HG02840 (cell line): Measurements from ENCODE around the gene FMR1.

ENCODE experiments used
- ATAC-seq: cut with Tn5 transposase; IDR thresholded peaks from one replicate; pipeline ENCODE4 v1.9.1; 2021; ENCODE audit warnings: mild to moderate bottlenecking, moderate library complexity, moderate number of reproducible peaks; ENCODE audit not compliant: unreplicated experiment, low FRiP score

Gene FMR1

DNA sequence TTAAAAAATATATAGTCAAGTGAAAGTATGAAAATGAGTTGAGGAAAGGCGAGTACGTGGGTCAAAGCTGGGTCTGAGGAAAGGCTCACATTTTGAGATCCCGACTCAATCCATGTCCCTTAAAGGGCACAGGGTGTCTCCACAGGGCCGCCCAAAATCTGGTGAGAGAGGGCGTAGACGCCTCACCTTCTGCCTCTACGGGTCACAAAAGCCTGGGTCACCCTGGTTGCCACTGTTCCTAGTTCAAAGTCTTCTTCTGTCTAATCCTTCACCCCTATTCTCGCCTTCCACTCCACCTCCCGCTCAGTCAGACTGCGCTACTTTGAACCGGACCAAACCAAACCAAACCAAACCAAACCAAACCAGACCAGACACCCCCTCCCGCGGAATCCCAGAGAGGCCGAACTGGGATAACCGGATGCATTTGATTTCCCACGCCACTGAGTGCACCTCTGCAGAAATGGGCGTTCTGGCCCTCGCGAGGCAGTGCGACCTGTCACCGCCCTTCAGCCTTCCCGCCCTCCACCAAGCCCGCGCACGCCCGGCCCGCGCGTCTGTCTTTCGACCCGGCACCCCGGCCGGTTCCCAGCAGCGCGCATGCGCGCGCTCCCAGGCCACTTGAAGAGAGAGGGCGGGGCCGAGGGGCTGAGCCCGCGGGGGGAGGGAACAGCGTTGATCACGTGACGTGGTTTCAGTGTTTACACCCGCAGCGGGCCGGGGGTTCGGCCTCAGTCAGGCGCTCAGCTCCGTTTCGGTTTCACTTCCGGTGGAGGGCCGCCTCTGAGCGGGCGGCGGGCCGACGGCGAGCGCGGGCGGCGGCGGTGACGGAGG is at the start of gene FMR1:
Gene FMR1 (plus strand): TSS at position 728 of the 831 bp plus-strand sequence. CDS start 261 bp downstream, outside the sequence.
- ATAC-seq: peak; percentile 84

DNA sequence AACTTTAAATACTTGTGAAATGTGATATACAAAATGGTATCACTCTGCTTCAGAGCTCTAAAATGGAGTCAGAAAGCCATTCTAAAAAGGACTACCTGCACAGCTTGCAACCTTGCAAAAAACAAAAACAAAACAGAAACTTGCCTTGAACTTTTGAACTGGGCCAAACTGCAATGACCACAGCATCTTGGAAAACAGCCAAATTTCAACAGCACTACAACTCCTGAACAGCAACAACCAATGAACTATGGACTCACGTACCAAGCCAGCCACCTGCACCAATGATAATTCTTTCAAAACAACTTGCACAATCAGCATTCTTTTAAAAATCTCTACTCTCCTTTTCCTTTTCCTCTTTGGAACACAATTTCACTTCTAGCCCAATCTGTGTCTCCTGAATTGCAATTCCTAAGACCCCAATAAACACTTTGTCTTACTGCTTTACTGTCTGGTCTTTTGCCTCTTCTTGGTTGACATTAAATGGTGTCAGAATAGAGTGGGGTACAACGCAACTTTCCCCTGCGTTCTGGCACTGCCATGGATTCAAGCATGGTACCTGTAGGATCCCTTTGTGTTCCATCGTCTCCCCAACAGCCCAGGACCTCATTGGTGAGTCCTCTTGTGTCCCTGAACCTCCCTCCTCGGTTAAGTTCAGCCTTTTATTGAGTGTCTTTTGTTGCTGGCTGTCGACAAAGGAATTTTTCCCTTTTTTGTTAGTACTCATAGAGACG is 35.7 kb upstream of the FMR1 start:
- ATAC-seq: peak; percentile 94

DNA sequence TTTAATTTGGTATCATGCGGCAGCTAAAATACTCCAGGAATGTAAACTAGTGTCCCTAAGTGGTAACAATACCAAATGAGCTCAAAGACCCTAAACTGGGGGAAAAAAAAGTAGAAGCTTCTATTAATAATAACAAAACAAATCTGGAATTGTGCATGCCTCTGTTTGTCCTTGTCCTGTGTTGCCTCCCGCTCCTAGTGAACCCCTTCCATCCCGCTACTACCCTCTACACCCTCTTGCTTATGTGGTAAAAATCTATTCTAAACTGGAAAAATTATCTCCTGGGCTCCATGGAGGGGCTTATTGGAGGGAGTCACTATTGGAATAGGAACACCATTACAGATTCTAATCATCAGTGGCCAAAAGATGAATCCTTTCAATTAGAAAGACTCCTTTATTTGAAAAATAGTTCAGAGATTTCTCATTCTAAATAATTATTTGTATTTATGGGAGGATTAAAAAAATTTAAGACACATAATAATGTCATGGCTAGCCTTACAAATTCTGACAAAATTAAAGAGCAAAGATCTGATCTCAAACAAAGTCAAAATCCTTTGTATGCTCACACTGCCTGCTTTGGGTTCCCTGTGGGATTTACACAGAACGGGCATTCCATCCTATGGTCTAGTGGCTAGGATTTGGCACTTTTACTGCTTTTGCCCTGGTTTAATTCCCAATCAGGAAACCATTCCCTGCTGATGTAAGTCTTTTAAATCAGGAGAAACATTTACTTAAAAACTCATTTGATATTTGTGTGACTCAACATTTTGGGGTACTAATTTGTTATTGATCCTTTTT is 34.7 kb upstream of the FMR1 start:
- no peak for ATAC-seq

DNA sequence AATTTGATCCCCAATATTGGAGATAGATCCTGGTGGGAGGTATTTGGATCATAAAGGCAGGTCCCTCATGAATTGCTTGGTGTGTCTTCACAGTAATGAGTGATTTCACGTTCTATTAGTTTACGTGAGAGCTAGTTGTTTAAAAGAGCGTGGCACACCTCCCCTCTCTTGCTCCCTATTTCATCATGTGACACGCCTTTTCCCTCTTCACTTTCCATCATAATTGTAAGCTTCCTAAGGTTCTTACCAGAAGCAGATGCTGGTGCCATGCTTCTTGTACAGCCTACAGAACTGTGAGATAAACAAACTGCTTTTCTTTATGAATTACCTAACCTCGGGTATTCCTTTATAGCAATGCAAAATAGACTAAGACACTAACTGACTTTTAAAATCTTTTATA is 34.0 kb upstream of the FMR1 start:
- no peak for ATAC-seq

DNA sequence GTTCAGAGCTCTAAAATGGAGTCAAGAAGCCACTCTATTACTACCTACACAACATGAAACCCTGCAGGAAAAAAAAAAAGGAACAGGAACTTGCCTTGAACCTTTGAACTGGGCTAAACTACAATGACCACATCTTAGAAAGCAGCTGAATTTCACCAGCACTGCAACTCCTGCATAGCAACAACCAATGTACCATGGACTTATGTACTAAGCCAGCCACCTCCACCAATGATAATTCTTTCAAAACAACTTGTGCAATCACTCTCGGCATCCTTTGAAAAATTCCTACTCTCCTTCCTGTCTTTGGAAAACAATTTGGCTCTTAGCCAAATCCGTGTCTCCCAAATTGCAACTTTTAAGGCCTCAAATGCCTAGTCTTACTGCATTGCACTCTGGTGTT is 26.8 kb upstream of the FMR1 start:
- ATAC-seq: no peak

DNA sequence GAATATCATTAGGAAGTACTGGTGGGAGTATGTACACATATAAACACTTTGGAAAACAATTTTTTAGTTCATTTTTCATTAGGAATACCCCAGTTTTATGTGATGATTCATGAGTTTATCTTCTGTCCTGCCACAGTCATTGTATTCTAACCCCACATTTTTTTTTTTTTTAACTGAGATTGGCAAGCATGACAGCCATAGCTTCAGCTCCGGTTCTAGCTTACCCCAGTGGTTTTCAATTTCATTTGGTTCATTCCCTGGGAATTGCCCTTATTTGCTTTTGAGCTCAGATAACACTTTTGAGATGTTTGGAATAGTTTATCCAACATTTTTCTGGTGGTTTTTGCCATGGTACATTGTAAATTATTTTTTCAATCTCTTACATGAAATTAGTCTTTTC is 21.0 kb upstream of the FMR1 start:
- no peak for ATAC-seq

DNA sequence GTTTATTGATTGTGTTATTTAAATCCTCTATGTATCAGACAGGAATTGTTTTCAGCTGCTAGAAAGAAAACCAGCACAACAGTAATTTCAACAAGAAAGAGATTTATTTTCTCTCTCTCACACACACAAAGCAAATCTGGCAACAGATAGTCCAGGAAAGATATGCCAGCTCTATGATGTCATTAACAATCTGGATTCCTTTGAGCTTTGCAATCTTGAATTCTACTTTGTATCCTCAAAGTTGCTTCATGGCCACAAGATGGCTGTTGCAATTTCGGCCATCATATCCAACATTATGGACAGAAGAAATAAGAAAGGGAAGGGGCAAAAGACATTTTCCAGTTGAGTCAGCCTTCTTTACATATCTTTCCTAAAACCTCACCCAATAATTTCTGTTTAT is 19.8 kb upstream of the FMR1 start:
- ATAC-seq: no peak

DNA sequence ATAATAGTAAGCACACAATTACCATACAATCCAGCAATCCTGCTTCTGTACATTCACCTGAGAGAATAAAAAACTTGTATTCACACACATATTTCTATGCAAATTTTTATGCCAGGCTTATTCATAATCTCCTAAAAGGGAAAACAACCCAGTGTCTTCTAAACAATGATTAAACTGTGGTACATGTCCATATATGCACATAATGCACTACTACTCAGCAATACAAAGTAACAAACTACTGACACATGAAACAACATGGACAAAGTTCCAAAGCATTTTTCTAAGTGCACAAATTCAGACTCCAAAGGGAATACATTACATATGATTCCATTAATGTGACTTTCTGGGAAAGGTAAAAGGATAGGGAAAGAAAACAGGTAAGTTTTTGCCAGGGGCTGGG is 18.0 kb upstream of the FMR1 start:
- ATAC-seq: no peak

DNA sequence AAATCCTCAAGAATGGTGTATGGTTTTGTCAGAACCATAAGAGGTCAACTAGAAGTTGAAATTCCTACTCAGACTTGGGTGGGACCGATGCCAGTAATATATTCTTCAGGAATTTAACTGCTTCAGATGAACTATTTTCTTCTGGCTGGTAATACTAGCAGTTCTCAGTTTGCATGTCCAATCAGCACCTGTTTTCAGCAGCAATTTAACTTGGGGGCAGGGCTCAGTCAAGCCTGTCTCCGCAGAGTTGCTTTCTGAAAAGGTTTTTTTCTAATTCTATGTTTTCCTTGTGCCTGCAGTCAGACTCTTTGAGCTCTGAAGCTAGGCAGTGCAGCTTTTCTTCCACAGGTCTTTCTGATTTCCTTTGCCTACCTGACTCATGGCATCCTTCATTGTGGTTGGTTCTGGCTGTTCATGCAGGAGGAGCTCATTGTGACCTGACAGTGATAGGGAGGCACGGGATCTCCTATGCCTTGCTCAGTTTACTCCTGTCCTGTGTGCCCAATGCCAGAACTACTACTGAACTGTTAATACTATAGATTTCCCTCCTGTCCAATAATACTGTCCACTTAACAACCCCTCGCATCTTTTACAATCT is 17.3 kb upstream of the FMR1 start:
- no peak for ATAC-seq

DNA sequence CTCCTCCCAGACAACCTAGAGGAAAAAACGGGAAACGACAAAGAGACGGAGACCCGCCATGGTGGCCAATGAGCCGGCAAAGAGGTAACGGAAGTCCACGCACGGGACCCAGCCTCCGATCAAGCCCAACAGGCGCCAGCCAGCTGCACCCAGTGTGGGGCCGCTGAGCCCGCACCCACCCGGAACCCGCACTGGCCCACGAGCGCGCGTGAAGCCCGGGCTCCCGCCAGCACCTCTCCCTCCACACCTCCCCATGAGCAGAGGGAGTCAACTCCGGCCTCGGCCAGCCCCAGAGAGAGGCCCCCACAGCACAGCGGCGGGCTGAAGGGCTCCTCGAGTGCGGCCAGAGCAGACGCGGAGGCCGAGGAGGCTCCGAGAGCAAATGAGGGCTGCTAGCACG is 14.6 kb upstream of the FMR1 start:
- no peak for ATAC-seq

DNA sequence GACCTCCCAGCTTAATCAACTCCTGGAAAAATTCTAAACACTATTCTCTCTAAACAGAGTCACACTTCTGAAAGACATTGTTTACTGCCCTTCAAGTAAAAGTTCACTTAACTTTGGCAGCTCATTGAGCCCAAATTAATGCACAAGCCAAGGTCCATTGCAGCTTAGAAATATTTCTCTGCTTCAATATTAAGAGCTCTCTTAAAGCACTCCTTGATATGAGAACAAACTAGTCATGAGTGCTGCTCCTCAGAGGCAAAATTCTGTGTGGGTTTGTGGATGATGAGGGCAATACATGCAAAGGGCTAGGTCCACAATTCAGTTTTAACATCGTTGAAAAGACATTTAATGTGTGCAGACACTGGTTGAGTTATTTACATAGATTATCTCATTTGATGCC is 12.8 kb upstream of the FMR1 start:
- no peak for ATAC-seq

DNA sequence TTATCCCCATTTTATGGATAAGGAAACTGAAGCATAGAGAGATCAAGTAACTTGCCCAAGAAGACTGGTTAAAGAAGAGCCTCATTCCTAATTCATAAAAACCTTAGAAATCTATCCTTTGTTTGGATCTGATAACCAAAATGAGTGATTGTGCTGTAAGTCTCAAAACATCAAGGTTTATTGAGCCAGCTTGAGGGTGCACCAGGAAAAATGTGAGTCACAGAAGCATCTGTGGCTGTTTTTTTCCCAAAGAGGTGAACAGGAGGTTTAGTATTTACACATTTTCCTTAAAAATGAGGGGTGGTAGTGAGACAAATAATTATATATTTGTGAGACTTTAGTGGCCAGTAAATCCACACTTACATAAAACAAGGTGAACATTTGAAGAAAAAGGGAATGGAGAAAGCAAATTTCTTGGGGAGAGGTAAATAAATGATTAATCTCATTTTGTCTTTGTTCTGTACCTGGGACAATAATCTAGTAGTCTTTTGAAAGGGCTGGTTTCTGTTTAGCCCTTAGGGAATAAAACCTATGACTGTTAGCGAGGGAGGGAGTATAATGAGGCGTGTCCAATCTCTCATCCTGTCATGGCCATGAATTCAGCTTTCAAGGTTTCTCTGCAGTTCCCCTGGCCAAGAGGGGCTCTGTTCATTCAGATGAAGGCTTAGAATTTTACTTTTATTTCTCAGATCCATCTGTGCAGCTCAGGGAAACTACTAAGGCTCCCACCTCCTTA is 12.2 kb upstream of the FMR1 start:
- ATAC-seq: peak; percentile 80

DNA sequence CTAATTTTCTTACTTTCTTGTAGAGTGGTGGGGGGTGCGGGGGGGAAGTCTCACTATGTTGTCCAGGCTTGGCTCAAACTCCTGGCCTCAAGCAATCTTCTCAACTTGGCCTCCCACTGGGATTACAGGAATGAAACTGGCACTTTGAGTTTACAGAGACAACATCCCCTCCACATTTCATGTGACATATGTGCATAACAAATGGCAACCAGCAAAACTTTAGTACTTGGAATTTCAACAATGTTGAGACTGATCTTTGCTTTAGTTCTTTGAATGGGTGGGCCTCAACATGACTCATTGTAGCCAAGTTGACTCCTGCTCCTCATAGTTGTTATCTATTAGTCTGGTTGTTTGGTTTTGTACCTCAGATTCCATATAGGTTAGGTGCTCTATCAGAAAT is 11.4 kb upstream of the FMR1 start:
- no peak for ATAC-seq

DNA sequence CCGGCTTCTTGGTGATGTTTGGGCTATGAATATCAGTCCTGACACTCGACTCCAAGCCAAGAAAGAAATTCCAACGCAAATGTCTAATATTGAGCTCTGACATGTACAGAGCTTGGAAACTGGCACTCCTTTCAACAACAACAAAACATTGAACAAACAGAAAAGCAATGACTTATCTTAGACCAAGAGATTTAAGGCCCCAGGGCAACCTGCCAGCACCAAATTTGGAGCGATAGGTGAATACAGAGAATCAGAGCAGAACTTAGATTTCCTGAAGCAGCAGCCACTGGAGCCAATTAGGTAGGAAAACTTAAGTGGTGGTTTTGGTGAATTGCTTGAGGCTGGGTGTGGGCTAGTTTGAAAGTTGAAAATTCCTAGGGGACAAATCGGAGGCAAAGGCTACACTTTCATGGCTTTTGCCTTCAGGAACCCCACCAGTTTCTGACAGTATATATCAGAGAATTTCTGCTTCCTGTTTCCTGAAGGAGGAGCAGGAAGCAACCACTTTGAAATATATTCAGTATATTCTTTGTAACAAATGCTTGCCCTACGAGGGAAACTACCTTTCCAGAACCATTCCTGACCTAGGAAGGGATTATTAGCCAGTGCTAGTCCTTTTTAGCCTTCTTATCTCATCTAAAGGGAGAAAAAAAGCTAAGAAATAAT is 10.1 kb upstream of the FMR1 start:
- ATAC-seq: no peak

DNA sequence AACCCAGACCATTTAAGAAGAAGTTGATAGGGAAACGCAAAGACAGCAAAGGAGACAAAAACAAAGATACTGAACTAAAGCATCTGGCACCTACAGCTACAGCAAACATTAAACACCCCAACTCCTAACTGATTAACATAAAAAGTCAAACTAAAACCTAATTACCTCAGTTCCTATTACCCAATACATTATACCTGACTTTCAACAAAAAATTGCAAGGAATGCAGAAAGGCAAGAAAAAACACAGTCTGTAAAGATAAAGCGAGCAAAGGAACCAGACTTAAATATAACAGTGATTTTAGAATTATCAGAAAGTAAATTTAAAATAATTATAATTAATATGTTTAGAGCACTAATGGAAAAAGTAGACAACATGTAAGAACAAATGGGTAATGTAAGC is 9.4 kb upstream of the FMR1 start:
- no peak for ATAC-seq

DNA sequence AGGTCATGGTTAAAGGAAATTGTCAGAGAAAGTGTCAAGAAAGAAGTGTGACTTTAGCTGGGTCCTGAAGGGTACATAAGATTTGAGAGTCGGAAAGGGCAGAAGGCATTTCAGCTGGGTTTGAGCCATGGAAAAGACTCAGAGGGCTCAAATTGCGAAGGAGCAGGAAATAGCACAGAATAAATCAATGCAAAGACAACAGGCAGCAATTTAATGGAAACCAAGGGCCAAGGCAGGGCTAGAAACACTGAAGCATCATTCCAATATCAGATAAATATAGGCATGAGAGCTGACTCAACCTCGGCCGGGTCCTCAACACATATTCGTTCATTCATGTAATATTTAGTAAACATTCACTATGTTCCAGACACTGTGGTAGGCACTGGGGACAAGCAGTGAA is 3.6 kb upstream of the FMR1 start:
- no peak for ATAC-seq

DNA sequence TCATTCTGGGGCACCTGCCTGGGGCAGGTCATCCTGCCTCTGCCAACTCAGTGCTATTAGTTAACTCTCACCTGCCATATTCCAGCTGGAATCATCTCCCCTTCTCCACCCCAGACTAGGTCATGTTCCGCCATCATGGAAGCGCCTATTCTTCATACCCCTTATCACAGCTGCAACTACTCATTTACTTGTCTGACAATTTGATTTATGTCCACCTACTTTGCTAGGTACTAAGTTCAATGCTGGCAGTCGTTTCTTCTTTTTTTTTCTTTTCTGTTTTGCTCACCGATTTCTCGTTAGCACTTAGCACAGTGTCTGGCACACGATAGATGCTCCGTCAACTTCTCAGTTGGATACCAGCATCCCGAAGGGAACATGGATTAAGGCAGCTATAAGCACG is 1.1 kb upstream of the FMR1 start:
- no peak for ATAC-seq

DNA sequence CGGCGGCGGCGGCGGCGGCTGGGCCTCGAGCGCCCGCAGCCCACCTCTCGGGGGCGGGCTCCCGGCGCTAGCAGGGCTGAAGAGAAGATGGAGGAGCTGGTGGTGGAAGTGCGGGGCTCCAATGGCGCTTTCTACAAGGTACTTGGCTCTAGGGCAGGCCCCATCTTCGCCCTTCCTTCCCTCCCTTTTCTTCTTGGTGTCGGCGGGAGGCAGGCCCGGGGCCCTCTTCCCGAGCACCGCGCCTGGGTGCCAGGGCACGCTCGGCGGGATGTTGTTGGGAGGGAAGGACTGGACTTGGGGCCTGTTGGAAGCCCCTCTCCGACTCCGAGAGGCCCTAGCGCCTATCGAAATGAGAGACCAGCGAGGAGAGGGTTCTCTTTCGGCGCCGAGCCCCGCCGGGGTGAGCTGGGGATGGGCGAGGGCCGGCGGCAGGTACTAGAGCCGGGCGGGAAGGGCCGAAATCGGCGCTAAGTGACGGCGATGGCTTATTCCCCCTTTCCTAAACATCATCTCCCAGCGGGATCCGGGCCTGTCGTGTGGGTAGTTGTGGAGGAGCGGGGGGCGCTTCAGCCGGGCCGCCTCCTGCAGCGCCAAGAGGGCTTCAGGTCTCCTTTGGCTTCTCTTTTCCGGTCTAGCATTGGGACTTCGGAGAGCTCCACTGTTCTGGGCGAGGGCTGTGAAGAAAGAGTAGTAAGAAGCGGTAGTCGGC is 528 bp downstream of the FMR1 start:
- ATAC-seq: peak; percentile 26

DNA sequence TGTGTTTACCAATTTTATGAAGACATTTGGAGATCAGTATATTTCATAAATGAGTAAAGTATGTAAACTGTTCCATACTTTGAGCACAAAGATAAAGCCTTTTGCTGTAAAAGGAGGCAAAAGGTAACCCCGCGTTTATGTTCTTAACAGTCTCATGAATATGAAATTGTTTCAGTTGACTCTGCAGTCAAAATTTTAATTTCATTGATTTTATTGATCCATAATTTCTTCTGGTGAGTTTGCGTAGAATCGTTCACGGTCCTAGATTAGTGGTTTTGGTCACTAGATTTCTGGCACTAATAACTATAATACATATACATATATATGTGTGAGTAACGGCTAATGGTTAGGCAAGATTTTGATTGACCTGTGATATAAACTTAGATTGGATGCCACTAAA is 1.9 kb downstream of the FMR1 start:
- no peak for ATAC-seq
